ENCODE results near the gene GRB10. TPM values are rescaled to one million over a fixed set of nuclear protein-coding genes. Genes with fewer than 3 reads are reported as not detected.

GRB10 gene
- total RNA-seq, 4 donors from 2014 or later: 8.8 to 55.7 (median 14.3) TPM

DNA sequence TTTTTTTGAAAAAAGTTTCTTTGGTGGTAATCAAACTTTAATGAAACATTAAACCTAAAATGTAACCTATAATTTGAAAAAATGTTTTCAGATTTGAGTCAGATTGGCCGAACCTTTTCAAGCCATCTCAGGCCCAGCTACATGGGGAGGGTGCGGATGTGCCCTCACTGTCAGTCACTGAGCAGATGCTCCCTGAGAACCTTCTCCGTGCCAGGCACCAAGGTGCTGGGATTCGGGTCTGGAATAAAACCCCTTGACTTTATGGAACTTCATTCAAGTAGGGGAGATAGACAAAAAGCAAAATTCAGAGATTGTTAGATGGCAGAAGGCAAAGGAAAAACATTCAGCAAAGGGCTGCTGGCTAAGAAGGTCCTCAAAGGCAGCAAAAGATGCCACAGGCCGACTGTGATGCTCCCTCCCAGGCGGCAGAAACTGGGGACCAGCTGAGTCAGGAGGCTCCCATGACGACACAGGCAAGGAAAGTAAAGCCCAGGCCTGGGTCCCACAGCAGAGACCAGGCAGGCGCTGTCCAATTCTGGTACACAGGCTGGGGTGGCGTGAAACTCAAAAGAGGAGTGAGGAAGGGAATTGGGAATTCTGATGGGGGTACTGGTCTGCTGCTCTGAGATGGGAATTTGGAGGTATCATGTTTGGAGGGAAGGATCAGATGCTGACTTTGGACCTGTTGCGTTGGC lies 135.3 kb downstream of the GRB10 start:
- no peaks in the 10 kb centered on the region for H3K36me3 ChIP-seq
- 84 to 93% methylated on average over 7 to 10 of the region's 10 CpGs for WGBS, 2 donors (ENCODE audit: low coverage in 1 of 2)
- no peak overlapping the region for H3K27ac ChIP-seq
- H3K27me3 ChIP-seq: no peaks in the 10 kb centered on the region
- intact Hi-C loops (cut with DNase I; ENCODE audit: low total_unique reads): no loop called here
- no peak for DNase-seq
- H3K4me3 ChIP-seq: no peak overlapping the region
- peaks cover 0 to 1% (median 0%) of the 10 kb centered on the region in 4 donors for H3K4me1 ChIP-seq
- in situ Hi-C loops (cut with MboI; ENCODE audit: low pct_ligation_motif_present in 1 of 4, low pct_unique_long_range_greater_than_20kb in 1 of 4, low sequenced_read_pairs in 3 of 4): loop anchor here in 1 of 4 donors (25.0 kb wide), 1 partner anchor 185 kb away; the partner anchor contains the start of gene FIGNL1
- TF ChIP-seq POLR2AphosphoS5 (IDR thresholded peaks at IDR 0.05) (no peak), EP300 (IDR thresholded peaks at IDR 0.05; ENCODE audit: low read depth) (no peak), POLR2A (IDR thresholded peaks at IDR 0.05) (no peak)
- TF ChIP-seq, protein P1, sequence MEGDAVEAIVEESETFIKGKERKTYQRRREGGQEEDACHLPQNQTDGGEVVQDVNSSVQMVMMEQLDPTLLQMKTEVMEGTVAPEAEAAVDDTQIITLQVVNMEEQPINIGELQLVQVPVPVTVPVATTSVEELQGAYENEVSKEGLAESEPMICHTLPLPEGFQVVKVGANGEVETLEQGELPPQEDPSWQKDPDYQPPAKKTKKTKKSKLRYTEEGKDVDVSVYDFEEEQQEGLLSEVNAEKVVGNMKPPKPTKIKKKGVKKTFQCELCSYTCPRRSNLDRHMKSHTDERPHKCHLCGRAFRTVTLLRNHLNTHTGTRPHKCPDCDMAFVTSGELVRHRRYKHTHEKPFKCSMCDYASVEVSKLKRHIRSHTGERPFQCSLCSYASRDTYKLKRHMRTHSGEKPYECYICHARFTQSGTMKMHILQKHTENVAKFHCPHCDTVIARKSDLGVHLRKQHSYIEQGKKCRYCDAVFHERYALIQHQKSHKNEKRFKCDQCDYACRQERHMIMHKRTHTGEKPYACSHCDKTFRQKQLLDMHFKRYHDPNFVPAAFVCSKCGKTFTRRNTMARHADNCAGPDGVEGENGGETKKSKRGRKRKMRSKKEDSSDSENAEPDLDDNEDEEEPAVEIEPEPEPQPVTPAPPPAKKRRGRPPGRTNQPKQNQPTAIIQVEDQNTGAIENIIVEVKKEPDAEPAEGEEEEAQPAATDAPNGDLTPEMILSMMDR (IDR thresholded peaks at IDR 0.05): no peak
- H3K9me3 ChIP-seq: no peaks in the 10 kb centered on the region

DNA sequence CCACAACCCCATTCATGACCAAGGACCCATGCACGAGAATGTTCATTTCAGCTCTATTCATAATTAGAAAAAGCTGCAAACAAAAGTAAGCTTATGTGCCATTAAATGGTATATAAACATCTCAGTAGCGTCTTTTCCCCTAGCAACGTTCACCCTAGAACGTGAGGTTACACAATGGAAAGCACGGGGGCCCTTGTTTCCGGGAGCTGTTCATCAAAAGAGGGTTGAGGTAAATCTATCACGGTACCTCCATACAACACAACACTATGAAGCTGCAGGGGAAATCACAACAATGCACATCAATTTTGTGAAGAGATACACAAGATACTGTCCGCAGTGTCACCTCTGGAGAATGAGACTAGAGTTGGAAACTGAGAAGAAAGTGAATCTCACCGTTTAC lies 136.6 kb downstream of the GRB10 start:
- in situ Hi-C loops (cut with MboI; ENCODE audit: low pct_ligation_motif_present in 1 of 4, low pct_unique_long_range_greater_than_20kb in 1 of 4, low sequenced_read_pairs in 3 of 4): loop anchor here in 1 of 4 donors (25.0 kb wide), 1 partner anchor 184 kb away; the partner anchor contains the start of gene FIGNL1

DNA sequence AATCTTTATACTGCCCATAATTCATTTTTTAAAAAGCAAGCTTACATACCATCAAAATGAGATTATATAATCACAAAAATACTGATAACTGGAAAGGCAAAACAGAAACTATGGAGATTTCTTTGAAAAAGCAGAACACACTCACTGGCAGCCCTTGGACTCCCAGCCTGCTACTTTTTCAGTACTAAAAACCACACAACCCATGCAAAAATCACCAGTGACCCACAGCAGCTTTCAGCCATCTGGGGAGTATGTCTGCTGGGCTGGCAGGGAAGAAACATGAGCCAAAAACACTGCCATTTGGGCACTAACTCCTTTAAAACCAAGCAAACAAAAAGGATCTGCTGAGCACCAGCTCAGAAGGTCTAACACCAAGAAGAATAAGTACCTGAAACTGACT lies 137.5 kb downstream of the GRB10 start:
- no peaks in the 10 kb centered on the region for H3K9me3 ChIP-seq
- H3K4me3 ChIP-seq: no peak overlapping the region
- no peak for DNase-seq
- no peak overlapping the region for H3K27ac ChIP-seq
- in situ Hi-C loops (cut with MboI; ENCODE audit: low pct_ligation_motif_present in 1 of 4, low pct_unique_long_range_greater_than_20kb in 1 of 4, low sequenced_read_pairs in 3 of 4): loop anchor here in 1 of 4 donors (25.0 kb wide), 1 partner anchor 183 kb away; the partner anchor contains the start of gene FIGNL1
- H3K4me1 ChIP-seq: no peaks in the 10 kb centered on the region
- no peaks in the 10 kb centered on the region for H3K36me3 ChIP-seq
- H3K27me3 ChIP-seq: no peaks in the 10 kb centered on the region
- TF ChIP-seq POLR2AphosphoS5 (IDR thresholded peaks at IDR 0.05) (no peak), POLR2A (IDR thresholded peaks at IDR 0.05) (no peak), EP300 (IDR thresholded peaks at IDR 0.05; ENCODE audit: low read depth) (no peak)
- TF ChIP-seq, protein P1 (IDR thresholded peaks at IDR 0.05): no peak
- intact Hi-C loops (cut with DNase I; ENCODE audit: low total_unique reads): no loop called here

More for the DNA sequence above, 136.6 kb downstream of the GRB10 start:
- no peaks in the 10 kb centered on the region for H3K4me1 ChIP-seq
- no peaks in the 10 kb centered on the region for H3K27me3 ChIP-seq
- WGBS, 2 donors (ENCODE audit: low coverage in 1 of 2): 82 to 93% methylated on average over 9 of the region's 9 CpGs
- intact Hi-C loops (cut with DNase I; ENCODE audit: low total_unique reads): no loop called here
- DNase-seq: no peak
- no peaks in the 10 kb centered on the region for H3K9me3 ChIP-seq
- H3K4me3 ChIP-seq: no peak overlapping the region
- no peaks in the 10 kb centered on the region for H3K36me3 ChIP-seq
- no peak for TF ChIP-seq POLR2A (IDR thresholded peaks at IDR 0.05)
- TF ChIP-seq, protein P1 (IDR thresholded peaks at IDR 0.05): no peak
- TF ChIP-seq EP300 (IDR thresholded peaks at IDR 0.05; ENCODE audit: low read depth): no peak
- TF ChIP-seq POLR2AphosphoS5 (IDR thresholded peaks at IDR 0.05): no peak
- no peak overlapping the region for H3K27ac ChIP-seq

DNA sequence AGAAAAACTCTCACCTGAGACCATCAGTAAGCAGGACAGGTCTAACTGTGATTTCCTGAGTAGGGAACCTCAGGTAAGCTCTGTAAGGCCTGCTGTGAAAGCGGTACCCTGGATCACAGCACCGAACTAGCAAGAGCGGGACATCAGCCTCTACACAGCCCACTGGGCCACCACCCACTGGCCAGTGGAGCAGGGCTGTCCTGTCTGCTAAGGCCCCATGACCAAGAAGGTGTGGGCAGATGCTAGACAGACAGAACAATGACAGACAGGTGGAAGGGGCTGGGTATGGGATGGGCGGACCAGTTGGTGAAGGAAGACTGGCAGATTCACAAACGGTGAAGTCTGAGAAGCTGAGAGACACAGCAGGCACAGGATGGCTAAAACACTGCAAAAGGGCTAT lies 138.1 kb downstream of the GRB10 start:
- 85 to 96% methylated on average over 2 to 5 of the region's 5 CpGs for WGBS, 2 donors (ENCODE audit: low coverage in 1 of 2)
- Histone ChIP-seq H3K4me1 (no peaks in the 10 kb centered on the region), H3K4me3 (no peak overlapping the region), H3K9me3 (no peaks in the 10 kb centered on the region), H3K36me3 (no peaks in the 10 kb centered on the region), H3K27me3 (no peaks in the 10 kb centered on the region), H3K27ac (no peak overlapping the region)
- in situ Hi-C loops (cut with MboI; ENCODE audit: low pct_ligation_motif_present in 1 of 4, low pct_unique_long_range_greater_than_20kb in 1 of 4, low sequenced_read_pairs in 3 of 4) (loop anchor here in 1 of 4 donors (25.0 kb wide), 1 partner anchor 182 kb away; the partner anchor contains the start of gene FIGNL1), intact Hi-C loops (cut with DNase I; ENCODE audit: low total_unique reads) (no loop called here)
- DNase-seq: no peak
- TF ChIP-seq EP300 (IDR thresholded peaks at IDR 0.05; ENCODE audit: low read depth): no peak
- TF ChIP-seq POLR2A (IDR thresholded peaks at IDR 0.05): no peak
- TF ChIP-seq POLR2AphosphoS5 (IDR thresholded peaks at IDR 0.05): no peak
- TF ChIP-seq, protein P1 (IDR thresholded peaks at IDR 0.05): no peak
